HG02973 (cell line): ENCODE results near the gene HIP1R.

Source experiments
- ATAC-seq: cut with Tn5 transposase; IDR thresholded peaks from one replicate; pipeline ENCODE4 v1.9.1; 2021; ENCODE audit warnings: moderate library complexity; ENCODE audit not compliant: unreplicated experiment

HIP1R gene

GRCh38 chr12:122827258-122827657, 8.0 kb upstream of the HIP1R start:
- no peak for ATAC-seq

DNA sequence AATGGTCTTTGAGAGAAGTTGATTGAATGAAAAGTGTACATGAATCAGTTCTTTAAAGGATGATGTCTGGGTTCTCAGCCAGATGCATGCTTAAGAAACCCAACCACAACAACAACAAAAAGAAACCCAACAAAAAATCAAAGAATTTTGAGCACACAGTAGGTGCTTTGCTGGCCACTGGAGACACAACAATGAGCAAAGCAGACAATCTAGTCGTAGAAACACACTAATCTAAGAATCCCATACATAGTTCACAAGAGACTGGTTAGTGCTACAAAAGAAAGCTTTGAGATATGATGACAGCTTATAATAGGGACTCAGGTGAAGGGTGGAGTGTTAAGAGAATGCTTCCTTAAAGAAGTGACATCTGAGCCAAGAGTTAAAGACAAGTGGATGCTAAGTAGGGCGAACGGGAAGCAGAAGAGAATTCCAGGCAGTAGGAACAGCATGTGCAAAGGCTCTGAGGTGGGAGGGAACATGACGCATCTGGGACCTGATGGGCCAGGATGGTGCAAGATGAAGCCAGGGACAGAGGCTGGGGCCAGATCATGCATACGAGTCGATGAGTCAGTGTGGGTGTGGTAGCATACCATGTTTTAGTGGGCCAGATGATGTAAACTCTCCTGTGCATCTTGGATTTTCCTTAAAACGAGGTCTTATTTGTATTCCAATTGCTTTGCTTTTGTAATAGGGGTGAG, 4.6 kb upstream of the HIP1R start:
- no peak for ATAC-seq

DNA sequence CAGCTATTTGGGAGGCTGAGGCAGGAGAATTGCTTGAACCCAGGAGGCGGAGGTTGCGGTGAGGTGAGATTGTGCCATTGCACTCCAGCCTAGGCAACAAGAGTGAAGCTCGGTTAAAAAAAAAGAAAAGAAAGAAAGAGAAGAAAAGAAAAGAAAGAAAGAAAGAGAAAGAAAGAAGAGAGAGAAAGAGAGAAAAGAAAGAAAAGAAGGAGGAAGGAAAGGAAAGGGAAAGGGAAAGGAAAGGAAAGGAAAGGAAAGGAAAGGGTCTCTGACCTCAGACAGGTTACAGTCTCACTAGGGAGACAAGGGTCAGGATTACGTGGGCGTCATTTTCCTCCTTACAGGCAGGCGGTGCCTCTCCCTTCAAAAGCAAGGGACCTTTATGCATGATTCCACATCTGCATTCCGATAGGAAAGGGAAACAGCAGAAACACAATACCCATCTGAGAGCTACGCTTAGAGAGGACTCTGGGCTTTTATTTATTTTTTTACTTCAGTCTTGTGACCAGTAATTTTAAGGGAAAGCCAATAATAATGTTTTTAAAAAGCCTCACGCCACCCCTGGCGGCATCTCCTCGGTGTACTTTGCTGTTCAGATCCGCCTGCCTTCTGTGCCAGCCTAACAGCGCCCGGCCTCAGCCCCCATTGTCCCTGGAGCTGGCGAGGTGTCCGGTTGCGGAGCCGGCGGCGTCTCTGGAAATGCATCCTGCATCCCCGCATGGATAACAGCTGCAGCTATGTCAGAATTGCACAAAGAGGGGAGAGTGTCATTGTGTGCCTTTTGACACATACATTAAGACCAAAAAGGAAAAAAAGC, 945 bp upstream of the HIP1R start:
- no peak for ATAC-seq

- peak; percentile 39 for ATAC-seq
These were observed 431 bp downstream of the HIP1R start for GRCh38 chr12:122835750-122836026.

GRCh38 chr12:122836027-122836921, 1.0 kb downstream of the HIP1R start:
- ATAC-seq, result peak; percentile 51

GRCh38 chr12:122837306-122838265, 2.3 kb downstream of the HIP1R start:
- ATAC-seq, result no peak

DNA sequence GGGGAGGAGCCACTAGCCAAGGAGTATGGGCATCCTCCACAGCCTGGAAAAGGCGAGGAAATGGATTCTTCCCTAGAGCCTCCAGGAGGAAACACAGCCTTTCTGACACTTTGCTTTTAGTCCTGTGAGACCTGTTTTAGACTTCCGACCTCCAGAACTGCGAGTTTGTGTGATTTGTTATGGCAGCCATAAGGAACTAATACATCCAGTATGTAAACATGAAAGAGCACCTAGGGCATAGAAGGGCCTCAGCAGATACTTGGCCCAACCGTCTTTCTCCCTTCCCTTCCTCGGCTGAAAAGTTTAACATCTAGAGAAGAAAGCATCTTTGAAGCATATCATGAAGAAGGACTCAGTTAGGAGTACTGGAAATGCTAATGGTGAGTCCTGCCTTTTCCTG, 3.6 kb downstream of the HIP1R start:
- no peak for ATAC-seq

DNA sequence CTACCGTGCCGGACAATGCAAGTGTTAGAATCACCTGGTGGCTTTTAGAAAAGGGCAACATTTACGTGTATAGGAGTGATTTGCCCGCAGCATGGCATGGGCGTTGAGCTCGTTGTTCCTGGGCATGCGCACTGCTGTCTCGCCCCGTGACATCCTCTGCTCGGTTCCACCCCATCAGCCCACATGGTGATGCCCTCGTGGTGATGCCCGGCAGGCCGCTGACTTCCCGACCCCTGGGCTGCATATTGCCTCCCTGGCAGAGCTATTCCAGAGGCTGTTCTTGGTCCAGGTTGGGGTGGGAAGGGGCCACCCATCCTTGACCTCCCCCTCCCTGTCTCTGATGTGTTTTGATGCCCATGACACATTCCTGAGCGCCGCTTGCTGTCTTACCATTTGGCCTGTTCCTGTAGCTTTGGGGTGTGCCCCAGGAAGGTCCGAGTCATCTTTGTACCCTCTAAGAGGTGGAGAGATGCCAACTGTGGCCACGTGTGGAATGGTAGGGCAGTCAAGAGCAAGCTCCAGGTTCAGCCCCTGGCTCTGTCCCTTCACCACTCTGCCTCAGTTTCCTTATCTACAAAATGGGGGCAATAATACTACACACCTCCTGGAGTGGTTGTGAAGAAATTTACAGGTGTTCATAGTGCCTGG, 4.8 kb downstream of the HIP1R start:
- ATAC-seq, result no peak

GRCh38 chr12:122840580-122841513, 5.6 kb downstream of the HIP1R start:
- no peak for ATAC-seq

- no peak for ATAC-seq
These were observed 6.5 kb downstream of the HIP1R start for GRCh38 chr12:122841544-122842321.

- ATAC-seq, result no peak
These were observed 7.5 kb downstream of the HIP1R start for GRCh38 chr12:122842505-122843405.

DNA sequence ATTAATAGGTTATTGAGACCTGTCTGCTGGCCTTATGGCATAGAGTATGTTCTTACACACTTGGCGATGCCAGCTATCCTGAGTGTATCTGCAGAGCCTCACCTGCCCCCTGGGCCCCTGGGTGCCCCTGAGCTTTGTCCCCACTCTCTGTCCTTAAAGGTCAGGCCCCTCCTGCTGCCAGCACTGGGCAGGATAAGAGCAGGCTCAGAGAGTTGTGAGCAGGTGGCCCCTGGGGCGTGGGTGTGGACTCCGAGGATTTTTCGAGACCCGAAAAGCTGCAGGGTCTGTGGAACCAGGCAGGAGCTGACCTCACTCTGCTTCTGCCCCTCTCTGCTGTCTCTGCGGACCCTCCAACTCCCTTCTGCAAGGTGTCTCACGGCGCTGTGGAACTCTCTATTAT, 8.2 kb downstream of the HIP1R start:
- ATAC-seq, result no peak

DNA sequence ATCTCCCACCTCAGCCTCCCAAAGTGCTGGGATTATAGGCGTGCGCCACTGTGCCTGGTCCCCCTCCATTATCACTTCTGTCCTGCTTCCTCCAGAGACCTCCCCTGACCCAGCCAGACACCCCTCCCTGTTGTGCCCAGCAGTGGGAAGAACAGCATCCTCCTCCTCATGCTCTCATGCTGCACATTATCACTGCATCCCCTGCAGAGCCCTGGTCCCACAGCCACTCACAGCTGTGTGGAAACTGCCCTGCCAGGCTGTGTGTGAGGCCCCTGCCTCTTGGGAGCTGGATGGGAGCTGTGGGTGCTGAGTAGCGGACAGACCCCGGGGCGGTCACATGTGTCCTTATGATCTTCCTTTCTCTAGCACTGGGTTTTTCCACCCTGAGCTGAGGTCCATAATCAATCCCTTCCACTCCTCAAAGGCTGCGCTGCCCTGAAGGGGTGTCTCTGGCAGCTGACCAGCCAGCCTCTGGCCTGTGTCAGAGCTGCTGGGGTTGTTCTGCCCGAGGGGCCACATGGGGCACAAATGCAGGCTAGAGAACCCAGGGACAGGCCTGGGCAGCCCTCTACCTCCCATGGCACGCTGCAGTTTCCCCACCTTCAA, 9.2 kb downstream of the HIP1R start:
- ATAC-seq, result no peak

DNA sequence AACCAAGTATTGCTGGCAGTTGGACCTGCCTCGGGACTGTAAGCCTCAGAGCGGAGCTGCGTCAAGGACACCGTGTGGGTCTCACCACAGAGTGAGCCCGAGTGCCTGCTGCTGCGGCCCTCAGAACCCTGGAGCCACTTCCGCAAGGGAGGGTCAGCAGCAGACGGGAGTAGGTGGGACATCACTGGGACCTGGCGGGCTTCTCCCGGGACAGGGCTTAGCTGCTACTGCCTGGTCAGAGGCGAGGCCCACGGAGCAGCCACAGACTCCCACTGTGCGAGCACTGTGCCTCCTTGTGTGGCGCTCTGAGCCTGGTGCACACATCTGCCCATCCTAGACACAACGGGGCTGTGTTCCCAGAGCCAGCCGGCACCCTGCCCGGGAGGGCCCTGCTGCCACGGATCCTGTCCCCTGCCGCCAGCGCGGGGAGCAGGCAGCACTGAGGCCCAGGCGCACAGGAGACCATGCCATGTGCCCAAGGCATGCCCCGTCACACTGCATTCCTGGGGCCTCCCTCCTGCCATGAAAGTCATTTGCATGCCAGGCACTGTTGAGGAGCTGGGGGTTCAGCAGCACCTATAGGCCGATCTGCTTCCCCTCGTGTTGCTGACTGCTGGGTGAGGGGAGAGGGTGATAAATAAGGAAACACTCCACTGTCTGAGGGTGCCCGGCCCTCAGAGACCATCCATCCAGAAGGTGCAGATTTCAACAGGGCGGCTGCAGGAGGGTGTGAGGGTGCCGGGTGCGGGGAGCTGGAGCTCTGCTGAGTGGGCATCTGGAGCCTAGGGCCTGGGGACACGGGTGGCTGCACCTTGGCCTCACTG, 10.0 kb downstream of the HIP1R start:
- no peak for ATAC-seq

DNA sequence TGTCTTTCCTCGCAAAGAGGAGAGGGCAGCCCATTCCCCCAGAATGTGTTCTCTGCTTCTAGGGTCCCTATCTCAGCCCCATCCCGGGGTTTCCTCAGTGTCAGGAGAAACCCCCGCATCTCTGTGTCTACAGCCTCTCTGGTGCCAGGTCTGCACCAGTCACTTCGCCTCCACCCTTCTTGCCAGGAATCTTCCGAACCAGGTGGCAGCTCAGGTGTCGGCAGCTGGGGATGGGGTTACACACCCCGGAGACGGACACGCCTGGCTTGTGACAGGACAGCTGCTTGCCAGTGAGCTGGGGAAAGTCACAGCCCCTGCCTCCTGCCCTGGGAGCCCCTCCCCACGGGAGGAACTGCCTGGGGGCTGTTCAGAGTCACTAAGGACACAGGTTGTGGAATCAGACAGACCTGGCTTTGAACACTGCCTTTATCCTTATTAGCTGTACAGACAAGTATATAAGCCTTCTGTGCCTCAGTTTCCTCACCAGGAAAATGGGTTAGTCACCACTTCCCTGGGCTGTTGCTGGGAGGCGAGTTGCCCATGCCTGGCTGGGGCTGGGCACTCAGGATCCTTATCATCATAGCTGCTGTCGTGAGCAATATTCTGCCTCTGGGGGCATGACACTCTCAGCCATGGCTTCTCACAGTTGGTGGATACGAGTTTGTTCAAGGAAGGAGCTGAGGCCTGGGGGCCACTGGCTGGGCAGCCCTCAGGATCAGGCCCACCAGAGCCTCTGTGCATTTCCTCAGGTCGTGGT, 10.8 kb downstream of the HIP1R start:
- ATAC-seq, result no peak
